ENCODE measurements around the gene PTPRT.

DNA sequence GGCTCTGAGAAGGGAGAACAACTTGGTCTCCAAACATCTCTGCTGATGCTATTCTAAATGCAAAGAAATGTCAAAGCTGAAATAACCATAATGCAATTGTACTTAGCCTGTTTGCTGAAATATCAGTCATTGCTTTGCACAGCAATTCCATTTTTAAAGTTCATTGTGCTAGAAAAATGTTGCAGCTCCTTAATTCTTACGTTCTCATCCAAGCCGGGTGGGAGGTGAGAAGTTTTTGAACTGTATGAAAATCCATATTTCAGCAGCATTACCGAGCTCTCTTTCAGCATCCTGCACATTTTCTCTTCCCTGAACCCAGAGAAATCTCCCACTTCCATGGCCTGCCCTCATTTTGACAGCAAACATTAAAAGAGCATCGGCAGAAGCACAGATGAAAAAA, 630.0 kb downstream of the PTPRT start:
- TF ChIP-seq ZNF175 (tag by site-specific recombination; IDR thresholded peaks at IDR 0.05) (no peak), KLF16 (tag by site-specific recombination; IDR thresholded peaks at IDR 0.05) (no peak), ZNF292 (tag by site-specific recombination; IDR thresholded peaks at IDR 0.05; ENCODE audit: borderline replicate concordance, low read depth) (no peak)
- TF ChIP-seq, protein P1, sequence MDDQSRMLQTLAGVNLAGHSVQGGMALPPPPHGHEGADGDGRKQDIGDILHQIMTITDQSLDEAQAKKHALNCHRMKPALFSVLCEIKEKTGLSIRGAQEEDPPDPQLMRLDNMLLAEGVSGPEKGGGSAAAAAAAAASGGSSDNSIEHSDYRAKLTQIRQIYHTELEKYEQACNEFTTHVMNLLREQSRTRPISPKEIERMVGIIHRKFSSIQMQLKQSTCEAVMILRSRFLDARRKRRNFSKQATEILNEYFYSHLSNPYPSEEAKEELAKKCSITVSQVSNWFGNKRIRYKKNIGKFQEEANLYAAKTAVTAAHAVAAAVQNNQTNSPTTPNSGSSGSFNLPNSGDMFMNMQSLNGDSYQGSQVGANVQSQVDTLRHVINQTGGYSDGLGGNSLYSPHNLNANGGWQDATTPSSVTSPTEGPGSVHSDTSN (CRISPR knock-in tag; IDR thresholded peaks at IDR 0.05): no peak
- TF ChIP-seq, protein P2, sequence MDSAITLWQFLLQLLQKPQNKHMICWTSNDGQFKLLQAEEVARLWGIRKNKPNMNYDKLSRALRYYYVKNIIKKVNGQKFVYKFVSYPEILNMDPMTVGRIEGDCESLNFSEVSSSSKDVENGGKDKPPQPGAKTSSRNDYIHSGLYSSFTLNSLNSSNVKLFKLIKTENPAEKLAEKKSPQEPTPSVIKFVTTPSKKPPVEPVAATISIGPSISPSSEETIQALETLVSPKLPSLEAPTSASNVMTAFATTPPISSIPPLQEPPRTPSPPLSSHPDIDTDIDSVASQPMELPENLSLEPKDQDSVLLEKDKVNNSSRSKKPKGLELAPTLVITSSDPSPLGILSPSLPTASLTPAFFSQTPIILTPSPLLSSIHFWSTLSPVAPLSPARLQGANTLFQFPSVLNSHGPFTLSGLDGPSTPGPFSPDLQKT (IDR thresholded peaks at IDR 0.05; ENCODE audit: borderline replicate concordance, low read depth, low read length): no peak
- TF ChIP-seq, protein P3, sequence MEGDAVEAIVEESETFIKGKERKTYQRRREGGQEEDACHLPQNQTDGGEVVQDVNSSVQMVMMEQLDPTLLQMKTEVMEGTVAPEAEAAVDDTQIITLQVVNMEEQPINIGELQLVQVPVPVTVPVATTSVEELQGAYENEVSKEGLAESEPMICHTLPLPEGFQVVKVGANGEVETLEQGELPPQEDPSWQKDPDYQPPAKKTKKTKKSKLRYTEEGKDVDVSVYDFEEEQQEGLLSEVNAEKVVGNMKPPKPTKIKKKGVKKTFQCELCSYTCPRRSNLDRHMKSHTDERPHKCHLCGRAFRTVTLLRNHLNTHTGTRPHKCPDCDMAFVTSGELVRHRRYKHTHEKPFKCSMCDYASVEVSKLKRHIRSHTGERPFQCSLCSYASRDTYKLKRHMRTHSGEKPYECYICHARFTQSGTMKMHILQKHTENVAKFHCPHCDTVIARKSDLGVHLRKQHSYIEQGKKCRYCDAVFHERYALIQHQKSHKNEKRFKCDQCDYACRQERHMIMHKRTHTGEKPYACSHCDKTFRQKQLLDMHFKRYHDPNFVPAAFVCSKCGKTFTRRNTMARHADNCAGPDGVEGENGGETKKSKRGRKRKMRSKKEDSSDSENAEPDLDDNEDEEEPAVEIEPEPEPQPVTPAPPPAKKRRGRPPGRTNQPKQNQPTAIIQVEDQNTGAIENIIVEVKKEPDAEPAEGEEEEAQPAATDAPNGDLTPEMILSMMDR (tag by site-specific recombination; IDR thresholded peaks at IDR 0.05): no peak
- TF ChIP-seq, protein P4, sequence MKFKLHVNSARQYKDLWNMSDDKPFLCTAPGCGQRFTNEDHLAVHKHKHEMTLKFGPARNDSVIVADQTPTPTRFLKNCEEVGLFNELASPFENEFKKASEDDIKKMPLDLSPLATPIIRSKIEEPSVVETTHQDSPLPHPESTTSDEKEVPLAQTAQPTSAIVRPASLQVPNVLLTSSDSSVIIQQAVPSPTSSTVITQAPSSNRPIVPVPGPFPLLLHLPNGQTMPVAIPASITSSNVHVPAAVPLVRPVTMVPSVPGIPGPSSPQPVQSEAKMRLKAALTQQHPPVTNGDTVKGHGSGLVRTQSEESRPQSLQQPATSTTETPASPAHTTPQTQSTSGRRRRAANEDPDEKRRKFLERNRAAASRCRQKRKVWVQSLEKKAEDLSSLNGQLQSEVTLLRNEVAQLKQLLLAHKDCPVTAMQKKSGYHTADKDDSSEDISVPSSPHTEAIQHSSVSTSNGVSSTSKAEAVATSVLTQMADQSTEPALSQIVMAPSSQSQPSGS (tag by site-specific recombination; IDR thresholded peaks at IDR 0.05; ENCODE audit: low read depth): no peak
- TF ChIP-seq, protein P5, sequence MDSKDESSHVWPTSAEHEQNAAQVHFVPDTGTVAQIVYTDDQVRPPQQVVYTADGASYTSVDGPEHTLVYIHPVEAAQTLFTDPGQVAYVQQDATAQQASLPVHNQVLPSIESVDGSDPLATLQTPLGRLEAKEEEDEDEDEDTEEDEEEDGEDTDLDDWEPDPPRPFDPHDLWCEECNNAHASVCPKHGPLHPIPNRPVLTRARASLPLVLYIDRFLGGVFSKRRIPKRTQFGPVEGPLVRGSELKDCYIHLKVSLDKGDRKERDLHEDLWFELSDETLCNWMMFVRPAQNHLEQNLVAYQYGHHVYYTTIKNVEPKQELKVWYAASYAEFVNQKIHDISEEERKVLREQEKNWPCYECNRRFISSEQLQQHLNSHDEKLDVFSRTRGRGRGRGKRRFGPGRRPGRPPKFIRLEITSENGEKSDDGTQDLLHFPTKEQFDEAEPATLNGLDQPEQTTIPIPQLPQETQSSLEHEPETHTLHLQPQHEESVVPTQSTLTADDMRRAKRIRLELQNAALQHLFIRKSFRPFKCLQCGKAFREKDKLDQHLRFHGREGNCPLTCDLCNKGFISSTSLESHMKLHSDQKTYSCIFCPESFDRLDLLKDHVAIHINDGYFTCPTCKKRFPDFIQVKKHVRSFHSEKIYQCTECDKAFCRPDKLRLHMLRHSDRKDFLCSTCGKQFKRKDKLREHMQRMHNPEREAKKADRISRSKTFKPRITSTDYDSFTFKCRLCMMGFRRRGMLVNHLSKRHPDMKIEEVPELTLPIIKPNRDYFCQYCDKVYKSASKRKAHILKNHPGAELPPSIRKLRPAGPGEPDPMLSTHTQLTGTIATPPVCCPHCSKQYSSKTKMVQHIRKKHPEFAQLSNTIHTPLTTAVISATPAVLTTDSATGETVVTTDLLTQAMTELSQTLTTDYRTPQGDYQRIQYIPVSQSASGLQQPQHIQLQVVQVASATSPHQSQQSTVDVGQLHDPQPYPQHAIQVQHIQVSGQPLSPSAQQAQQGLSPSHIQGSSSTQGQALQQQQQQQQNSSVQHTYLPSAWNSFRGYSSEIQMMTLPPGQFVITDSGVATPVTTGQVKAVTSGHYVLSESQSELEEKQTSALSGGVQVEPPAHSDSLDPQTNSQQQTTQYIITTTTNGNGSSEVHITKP (tag by site-specific recombination; IDR thresholded peaks at IDR 0.05): no peak
- TF ChIP-seq, protein P6, sequence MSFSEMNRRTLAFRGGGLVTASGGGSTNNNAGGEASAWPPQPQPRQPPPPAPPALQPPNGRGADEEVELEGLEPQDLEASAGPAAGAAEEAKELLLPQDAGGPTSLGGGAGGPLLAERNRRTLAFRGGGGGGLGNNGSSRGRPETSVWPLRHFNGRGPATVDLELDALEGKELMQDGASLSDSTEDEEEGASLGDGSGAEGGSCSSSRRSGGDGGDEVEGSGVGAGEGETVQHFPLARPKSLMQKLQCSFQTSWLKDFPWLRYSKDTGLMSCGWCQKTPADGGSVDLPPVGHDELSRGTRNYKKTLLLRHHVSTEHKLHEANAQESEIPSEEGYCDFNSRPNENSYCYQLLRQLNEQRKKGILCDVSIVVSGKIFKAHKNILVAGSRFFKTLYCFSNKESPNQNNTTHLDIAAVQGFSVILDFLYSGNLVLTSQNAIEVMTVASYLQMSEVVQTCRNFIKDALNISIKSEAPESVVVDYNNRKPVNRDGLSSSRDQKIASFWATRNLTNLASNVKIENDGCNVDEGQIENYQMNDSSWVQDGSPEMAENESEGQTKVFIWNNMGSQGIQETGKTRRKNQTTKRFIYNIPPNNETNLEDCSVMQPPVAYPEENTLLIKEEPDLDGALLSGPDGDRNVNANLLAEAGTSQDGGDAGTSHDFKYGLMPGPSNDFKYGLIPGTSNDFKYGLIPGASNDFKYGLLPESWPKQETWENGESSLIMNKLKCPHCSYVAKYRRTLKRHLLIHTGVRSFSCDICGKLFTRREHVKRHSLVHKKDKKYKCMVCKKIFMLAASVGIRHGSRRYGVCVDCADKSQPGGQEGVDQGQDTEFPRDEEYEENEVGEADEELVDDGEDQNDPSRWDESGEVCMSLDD (tag by site-specific recombination; IDR thresholded peaks at IDR 0.05): no peak
